ENCODE data around the gene MDGA2. TPM values are rescaled to one million over a fixed set of nuclear protein-coding genes. Genes with fewer than 3 reads are reported as not detected.

Gene MDGA2
- total RNA-seq, 1 experiment from 2014 or later, result not detected

- CTCF ChIA-PET, result no interaction called here
- no peaks in the 10 kb centered on the region for H3K27me3 ChIP-seq (ENCODE audit: insufficient read depth, low read depth)
Measured at GRCh38 chr14:47154276-47154797, 521.1 kb downstream of the MDGA2 start.

GRCh38 chr14:47153746-47154145 lies 521.7 kb downstream of the MDGA2 start:
- no peaks in the 10 kb centered on the region for H4K20me1 ChIP-seq (ENCODE audit: insufficient read depth)
- intact Hi-C loops (cut with micrococcal nuclease; ENCODE audit: unreplicated experiment), result no loop called here
- H3K9me3 ChIP-seq (ENCODE audit: insufficient read depth, low read depth), result no peaks in the 10 kb centered on the region; the same call in 1 of the 2 replicates
- BruUV-seq (replicated peaks), result no TSS peak
- H3K27me3 ChIP-seq (ENCODE audit: insufficient read depth, low read depth), result no peaks in the 10 kb centered on the region
- ChIA-PET CTCF (no interaction called here), POLR2A (ENCODE audit: unreplicated experiment) (no interaction called here)
- H3K4me2 ChIP-seq, result no peak overlapping the region
- no peaks in the 10 kb centered on the region for H3F3A ChIP-seq (ENCODE audit: insufficient read depth, low read depth)
- no peaks in the 10 kb centered on the region for H3K4me1 ChIP-seq (replicated peaks; ENCODE audit: insufficient read depth)
- H3K27ac ChIP-seq, result no peak overlapping the region
- no peaks in the 10 kb centered on the region for H3K79me2 ChIP-seq (ENCODE audit: low read depth)
- no peak for TF ChIP-seq CTCF (conservative IDR thresholded peaks at IDR 0.05)
- TF ChIP-seq EZH2 (IDR thresholded peaks at IDR 0.05; ENCODE audit: low read depth), result no peak
- no peak overlapping the region for H2AFZ ChIP-seq
- no peaks in the 10 kb centered on the region for H3K9me2 ChIP-seq (ENCODE audit: insufficient read depth)
- no peak for DNase-seq
- H3K36me3 ChIP-seq (ENCODE audit: low read depth), result no peaks in the 10 kb centered on the region
- no peak overlapping the region for H3K4me3 ChIP-seq

More at GRCh38 chr14:47154276-47154797, 521.1 kb downstream of the MDGA2 start:
- Histone ChIP-seq H3K4me2 (no peak overlapping the region), H3K79me2 (ENCODE audit: low read depth) (no peaks in the 10 kb centered on the region), H3K4me3 (no peak overlapping the region), H4K20me1 (ENCODE audit: insufficient read depth) (no peaks in the 10 kb centered on the region), H3K36me3 (ENCODE audit: low read depth) (no peaks in the 10 kb centered on the region), H3F3A (ENCODE audit: insufficient read depth, low read depth) (no peaks in the 10 kb centered on the region), H3K27ac (no peak overlapping the region), H3K9me3 (ENCODE audit: insufficient read depth, low read depth) (no peaks in the 10 kb centered on the region; the same call in 1 of the 2 replicates), H3K9me2 (ENCODE audit: insufficient read depth) (no peaks in the 10 kb centered on the region; the same call in 1 of the 2 replicates), H2AFZ (no peak overlapping the region), H3K4me1 (replicated peaks; ENCODE audit: insufficient read depth) (no peaks in the 10 kb centered on the region)
- BruUV-seq (replicated peaks), result no TSS peak
- no peak for DNase-seq
- intact Hi-C loops (cut with micrococcal nuclease; ENCODE audit: unreplicated experiment), result no loop called here
- POLR2A ChIA-PET (ENCODE audit: unreplicated experiment), result no interaction called here
- no peak for TF ChIP-seq CTCF (conservative IDR thresholded peaks at IDR 0.05)

- no peaks in the 10 kb centered on the region for H3K79me2 ChIP-seq (ENCODE audit: low read depth)
- no peak overlapping the region for H3K27ac ChIP-seq
- no TSS peak for BruUV-seq (replicated peaks)
- peak in 1 of 2 experiments; percentile 6 for DNase-seq
- no peaks in the 10 kb centered on the region for H3F3A ChIP-seq (ENCODE audit: insufficient read depth, low read depth)
- H3K4me1 ChIP-seq (replicated peaks; ENCODE audit: insufficient read depth), result no peaks in the 10 kb centered on the region
- intact Hi-C loops (cut with micrococcal nuclease; ENCODE audit: unreplicated experiment), result no loop called here
- ChIA-PET CTCF (no interaction called here), POLR2A (ENCODE audit: unreplicated experiment) (no interaction called here)
- no peaks in the 10 kb centered on the region for H3K27me3 ChIP-seq (ENCODE audit: insufficient read depth, low read depth)
- H2AFZ ChIP-seq, result no peak overlapping the region
- no peaks in the 10 kb centered on the region for H3K9me2 ChIP-seq (ENCODE audit: insufficient read depth)
- TF ChIP-seq CTCF (conservative IDR thresholded peaks at IDR 0.05), result no peak
- H3K9me3 ChIP-seq (ENCODE audit: insufficient read depth, low read depth), result no peaks in the 10 kb centered on the region; the same call in 1 of the 2 replicates
- H3K36me3 ChIP-seq (ENCODE audit: low read depth), result no peaks in the 10 kb centered on the region
- H3K4me2 ChIP-seq, result no peak overlapping the region
- no peaks in the 10 kb centered on the region for H4K20me1 ChIP-seq (ENCODE audit: insufficient read depth)
- H3K4me3 ChIP-seq, result no peak overlapping the region
Measured at GRCh38 chr14:47150267-47150666, 525.1 kb downstream of the MDGA2 start.
